ENCODE measurements around the gene ASPG.
A peak's percentile ranks its signal among the peaks of the same experiment; 100 is the strongest.
"Not testable (repeated sequence)": the region's sequence is repeated elsewhere in the genome, so short reads cannot be mapped to it uniquely, and the experiment has no call there.

ASPG gene

GRCh38 chr14:104150136-104151025, 64.9 kb downstream of the ASPG start:
- peak; percentile 94 for DNase-seq

GRCh38 chr14:104151026-104151381, 65.5 kb downstream of the ASPG start:
- no peak for DNase-seq

- no peak for DNase-seq
Measured at GRCh38 chr14:104151566-104152245, 66.2 kb downstream of the ASPG start.

DNA sequence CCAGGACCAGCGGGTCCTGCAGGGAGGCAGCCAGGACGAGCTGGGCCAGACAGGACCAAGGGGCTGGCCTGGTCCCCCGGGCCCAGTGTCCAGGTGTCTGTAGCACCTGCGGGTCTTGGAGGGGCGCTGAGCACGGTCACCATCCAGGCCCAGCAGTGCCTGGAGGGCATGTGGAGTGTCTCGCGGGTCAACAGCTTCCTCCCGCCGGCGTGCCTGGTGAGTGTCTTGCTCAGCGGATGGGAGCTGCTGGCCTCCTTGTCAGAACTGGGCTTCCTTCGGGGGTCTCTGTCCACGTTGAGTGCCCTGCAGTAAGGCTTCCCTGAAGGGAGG, 66.7 kb downstream of the ASPG start:
- no peak for DNase-seq

DNA sequence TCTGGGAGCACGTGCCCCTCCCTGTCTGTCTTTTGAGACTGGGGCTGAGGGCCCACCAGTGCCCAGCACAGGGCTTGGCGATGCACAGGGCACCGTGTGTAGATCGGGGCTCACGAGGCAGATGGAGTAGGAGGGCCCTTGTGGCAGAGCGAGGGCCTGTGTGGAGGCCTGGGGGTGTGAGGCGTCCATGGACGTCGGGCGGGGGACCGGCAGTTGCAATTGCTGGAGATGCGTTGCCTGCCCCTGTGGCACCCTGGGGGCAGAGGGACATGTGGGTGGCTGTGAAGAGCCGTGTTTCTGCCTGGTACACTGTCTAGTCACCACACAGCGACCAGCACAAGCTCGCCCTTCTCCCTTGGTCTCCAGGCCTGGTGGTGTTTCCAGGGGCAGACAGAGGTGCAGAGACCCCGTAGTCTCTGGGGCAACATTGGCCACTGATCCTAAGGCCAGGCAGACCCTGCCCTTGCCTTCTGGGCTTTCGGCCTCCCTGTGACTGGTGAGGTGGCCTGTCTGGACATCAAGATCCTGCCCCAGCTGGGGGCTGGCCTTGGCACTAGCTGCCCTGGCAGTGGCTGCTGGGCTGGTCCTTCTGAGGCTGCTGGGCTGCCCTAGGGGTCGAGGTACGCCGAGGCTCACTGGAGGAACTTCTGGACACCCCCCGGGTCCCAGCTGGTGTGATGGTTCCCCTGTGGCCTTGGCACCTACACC, 67.3 kb downstream of the ASPG start:
- no peak for DNase-seq

GRCh38 chr14:104153394-104153755, 67.9 kb downstream of the ASPG start:
- DNase-seq: not testable (repeated sequence)

DNA sequence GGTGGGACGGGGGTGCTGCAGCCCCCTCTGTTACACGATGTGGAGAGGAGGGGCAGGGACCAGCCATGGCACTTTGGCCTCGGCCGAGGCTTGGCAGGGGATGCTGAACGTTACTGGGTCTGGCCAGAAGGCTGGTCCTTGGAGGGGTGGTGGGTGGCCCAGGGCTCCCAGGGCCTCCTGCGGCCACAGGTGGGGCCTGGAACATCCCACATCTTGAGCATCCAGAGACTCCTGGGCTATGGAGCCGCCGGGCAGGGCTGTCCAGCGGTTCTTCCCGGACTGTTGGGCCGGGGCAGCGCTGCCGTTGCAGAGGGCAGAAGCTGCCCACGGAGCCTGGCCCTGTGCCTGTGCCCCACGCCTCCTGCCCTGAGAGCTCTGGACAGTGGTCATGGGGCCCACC, 68.7 kb downstream of the ASPG start:
- no peak for DNase-seq

- no peak for DNase-seq
Measured at GRCh38 chr14:104155513-104155912, 70.0 kb downstream of the ASPG start.

- DNase-seq: no peak
Measured at GRCh38 chr14:104156142-104156541, 70.6 kb downstream of the ASPG start.

DNA sequence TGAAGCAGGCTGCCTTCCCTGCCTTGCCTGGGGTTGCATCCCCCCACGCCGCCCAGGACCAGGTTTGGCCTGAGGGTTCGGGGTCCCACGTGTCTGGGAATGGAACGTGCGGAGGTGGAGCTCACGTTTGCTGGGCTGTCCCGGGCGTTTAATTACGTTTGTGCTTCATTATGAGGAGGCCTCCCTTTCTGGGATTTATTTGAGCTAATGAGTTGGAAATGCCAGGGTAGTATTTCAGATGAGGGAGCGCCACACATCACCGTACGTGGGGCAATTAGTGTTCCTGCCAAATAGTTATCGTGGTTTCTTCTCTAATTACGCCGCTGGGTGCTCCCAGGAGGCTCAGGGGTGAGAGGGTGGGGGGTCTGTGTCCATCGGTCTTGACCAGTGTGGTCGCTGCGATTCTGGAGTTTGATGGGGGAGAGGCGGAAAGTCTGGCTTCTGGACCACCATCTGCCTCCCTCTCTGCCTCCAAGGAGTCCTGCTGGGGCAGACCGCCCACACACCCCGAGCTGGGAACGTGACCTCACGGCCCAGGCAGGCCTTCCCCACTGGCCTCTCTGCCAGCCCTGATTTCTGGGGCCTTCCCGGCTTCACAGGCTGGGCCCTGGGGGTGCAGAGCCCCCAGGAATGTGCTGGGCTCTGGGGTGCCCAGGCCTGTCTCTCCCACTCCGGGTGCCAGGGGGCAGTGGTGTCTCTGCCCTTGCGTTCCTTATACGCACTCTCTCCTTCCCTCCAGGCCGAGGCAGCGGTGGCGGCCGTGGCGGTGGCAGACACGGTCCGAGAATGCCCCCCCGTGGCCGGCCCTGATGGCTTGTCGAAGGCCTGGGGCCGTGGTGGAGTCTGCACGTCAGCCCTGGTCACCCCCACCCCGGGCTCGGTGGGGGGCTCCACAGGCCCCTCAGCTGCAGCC, 71.8 kb downstream of the ASPG start:
- DNase-seq: no peak

DNA sequence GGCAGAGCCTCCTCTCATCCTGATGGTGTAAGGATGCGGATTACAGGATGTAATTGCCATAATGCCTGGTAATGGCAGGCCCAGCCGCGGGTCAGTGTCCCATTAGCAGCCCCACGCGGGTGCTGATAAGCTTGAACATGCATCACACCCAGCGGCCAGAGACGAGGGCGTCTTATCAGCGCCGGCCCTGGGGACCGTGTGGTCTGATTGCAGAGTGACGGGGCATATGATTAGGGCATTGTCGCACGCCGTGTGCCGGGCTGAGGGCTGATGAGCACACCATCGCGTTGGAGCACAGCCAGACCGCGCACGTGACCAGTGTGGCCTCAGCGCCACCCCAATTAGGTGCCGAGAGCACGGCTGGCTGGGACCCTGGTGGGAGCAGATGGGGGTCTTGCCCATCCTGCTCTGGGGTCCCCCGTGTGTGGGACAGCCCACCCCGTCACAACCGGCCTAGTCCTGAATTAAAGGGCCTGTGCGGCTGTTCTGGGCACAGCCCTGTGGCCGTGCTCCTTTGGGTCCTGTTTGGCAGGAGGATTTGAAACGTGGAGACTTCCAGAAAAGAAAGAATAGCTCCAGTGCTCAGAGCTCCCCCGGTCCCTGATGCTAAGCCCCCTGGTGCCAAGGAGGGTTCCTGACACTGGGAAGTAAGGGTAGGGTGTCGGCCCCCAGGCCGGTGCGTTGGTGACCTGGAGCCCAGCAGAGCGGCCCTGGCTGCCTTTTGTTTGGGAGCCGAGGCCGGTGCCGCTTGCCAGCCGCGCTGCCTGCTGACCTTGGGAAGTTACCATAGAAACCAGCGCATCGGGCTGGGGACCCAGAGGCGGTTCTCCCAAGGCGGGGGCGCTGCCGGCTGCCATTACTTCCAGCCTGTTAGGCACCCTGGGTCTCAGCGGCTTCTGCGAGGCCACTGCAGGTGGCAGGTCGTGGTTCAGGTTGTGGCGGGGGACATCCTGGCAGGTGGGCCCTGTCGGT, 73.6 kb downstream of the ASPG start:
- DNase-seq: no peak

DNA sequence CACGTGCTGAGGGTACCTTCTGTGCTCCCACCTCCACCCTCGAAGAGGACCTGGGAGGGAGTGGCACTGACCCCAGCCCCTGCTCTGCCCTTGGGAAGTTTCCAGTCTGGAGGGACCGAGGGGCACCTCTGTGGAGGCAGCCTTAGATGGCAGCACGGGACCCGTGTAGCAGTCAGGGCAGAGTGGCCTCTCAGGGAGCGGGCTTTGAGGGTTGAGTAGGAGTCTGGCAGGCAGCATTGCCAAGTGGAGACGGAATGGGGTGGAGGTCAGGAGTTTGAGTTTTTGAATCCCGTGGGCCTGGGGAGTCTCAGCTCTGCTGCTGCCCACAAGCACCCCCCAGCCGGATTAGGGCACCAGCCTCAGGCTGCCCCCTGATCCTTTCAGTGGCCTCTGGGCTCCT, 74.5 kb downstream of the ASPG start:
- DNase-seq: no peak

GRCh38 chr14:104161602-104162367, 76.3 kb downstream of the ASPG start:
- DNase-seq: no peak

DNA sequence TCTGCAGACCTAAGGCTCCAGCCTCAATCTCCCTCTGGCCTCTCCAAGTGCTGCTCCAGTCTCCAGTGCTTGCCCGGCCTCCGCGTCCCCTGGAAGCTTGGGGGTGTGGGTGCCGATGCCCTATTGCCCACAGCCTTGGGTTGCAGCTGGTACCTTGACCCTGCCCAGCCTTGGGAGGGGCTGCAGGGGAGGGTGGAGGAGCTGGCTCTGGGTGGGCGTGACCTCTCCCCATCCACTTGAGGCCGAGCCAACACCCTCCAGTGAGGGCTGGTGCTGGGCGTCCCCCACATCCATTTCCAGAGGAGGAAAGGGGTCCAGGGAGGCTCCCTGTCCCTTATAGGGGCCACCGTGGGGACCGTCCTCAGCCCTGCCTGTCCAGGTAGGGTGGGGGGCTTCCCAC, 77.0 kb downstream of the ASPG start:
- no peak for DNase-seq

DNA sequence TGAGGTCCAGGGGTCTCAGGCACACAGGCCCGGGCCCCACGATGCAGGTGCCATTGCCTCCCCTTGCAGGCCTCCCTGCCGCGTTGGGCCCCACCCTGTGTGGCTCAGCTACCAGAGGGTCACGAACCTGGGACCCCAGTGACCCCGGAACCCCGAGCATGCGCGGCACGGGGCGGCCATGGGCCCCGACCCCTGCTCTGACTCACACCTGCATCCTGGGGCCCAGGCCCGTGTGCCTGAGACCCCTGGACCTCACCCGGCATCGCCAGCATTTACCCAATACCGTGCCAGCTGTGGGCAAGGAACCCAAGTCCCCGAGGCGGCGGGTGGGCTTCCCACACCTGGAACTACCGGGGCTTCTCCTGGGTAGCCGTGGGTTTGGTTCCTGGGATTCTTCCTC, 78.0 kb downstream of the ASPG start:
- no peak for DNase-seq

GRCh38 chr14:104164041-104164440, 78.5 kb downstream of the ASPG start:
- no peak for DNase-seq

GRCh38 chr14:104164512-104164911, 79.0 kb downstream of the ASPG start:
- DNase-seq: no peak

Measured in DMS79 treated with DMSO at 0.1 percent for 48 hours (cell line).